Measurements from ENCODE around the gene LRRC75A.

The LRRC75A gene

DNA sequence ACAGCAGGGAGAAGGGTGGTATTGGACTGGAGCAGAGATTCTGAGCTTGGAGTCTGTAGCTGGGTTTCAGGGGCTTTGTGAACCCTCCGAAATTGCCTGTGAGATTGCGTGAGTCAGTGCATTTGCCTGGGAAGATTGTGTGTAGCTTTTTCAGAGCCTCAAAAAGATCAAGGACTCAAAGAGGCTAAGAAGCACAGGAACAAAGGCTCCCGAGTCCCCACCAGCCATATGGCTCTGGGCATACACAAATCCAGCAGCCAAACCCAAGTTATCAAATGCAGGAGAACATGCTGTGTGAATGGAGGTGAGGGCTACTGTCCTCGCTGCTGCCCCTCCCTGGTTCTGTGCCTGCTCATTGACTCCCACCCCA lies 3.0 kb downstream of the LRRC75A start:
- no peak for DNase-seq (ENCODE audit: extremely low read depth, low read depth)
- TF ChIP-seq, protein P1, sequence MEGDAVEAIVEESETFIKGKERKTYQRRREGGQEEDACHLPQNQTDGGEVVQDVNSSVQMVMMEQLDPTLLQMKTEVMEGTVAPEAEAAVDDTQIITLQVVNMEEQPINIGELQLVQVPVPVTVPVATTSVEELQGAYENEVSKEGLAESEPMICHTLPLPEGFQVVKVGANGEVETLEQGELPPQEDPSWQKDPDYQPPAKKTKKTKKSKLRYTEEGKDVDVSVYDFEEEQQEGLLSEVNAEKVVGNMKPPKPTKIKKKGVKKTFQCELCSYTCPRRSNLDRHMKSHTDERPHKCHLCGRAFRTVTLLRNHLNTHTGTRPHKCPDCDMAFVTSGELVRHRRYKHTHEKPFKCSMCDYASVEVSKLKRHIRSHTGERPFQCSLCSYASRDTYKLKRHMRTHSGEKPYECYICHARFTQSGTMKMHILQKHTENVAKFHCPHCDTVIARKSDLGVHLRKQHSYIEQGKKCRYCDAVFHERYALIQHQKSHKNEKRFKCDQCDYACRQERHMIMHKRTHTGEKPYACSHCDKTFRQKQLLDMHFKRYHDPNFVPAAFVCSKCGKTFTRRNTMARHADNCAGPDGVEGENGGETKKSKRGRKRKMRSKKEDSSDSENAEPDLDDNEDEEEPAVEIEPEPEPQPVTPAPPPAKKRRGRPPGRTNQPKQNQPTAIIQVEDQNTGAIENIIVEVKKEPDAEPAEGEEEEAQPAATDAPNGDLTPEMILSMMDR (IDR thresholded peaks at IDR 0.05; ENCODE audit: low read depth, low read length, missing control alignments): no peak
- no peak overlapping the region for H3K4me3 ChIP-seq (replicated peaks; ENCODE audit: low read depth, low read length)

DNA sequence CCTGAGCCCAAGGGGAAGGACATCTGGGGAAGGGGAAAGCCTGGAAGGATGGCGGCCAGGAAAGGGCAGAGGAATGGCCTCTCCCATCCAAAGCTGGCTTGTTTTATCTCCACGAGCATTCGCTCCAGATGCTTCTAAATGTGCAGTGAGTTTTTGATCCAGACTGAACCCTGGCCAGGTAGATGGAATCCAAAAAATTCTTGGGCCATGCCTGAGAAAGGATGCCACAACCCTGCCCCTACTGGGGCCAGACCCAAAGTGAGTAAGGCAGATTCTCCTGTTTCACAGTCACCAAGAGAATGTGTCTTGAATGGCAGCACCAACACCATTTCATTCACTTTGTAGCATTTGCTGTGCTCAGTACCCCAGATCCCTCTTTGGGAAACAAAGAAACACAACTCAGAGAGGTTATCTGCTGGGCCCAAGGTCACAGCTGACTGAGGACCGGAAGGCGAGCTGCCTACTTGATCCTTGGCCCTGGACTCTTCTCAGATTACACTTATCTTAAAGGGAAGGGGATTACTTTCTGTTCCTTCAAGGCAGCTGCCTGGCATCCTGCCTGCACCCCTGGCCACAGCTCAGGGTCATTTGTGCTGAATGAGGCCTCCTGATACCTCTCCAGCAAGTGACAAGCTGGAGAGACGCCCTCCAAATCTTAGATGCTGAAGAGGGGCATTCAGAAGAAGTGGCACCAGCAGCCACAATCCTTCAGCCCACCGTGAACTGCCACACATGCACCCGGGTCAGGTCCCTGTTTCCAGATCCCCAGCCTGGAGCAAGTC lies 3.6 kb downstream of the LRRC75A start:
- TF ChIP-seq, protein P1 (IDR thresholded peaks at IDR 0.05; ENCODE audit: low read depth, low read length, missing control alignments): no peak
- H3K4me3 ChIP-seq (replicated peaks; ENCODE audit: low read depth, low read length): no peak overlapping the region
- no peak for DNase-seq (ENCODE audit: extremely low read depth, low read depth)

DNA sequence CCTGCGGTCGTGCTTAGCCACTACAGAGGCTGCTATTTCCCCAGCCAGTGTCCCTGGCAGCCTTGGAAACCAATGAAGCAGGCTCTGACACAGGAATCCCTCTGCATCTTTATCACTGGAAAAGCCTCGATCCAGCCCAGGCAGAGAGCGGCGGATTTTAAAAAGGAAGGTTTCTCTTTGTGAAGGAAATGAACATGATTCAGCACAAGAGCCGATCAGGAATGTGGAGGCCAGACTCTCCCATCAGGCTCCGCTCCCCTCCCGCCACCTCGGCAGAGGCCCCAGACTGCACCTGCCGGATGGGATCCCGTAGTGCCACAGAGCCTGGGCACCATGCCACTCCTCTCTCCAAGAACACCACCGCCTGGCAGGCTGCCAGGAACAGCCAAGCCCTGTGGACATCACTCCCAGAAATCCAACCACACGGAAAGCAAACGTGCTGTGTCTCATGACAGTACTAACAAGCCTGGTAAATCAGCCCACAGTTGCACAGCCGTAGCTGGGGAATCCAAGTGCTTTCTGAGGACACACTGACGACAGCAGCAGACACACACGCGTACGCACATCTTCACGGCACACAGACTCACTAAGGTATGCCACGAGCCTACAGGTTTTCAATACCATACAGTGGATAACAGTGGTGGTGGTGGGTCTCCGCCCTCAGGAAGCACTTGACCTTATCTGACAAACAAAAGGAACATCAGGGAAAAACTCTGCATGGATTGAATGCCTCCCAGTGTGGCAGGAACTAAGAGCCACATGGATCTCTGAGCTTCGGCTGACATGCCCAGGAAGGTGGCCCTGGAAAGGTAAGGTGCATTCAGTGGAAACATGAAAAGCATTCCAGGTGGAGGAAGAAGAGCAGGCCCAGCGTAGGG lies 5.4 kb downstream of the LRRC75A start:
- DNase-seq (ENCODE audit: extremely low read depth, low read depth): peak; percentile 27
- TF ChIP-seq, protein P1 (IDR thresholded peaks at IDR 0.05; ENCODE audit: low read depth, low read length, missing control alignments): no peak
- no peak overlapping the region for H3K4me3 ChIP-seq (replicated peaks; ENCODE audit: low read depth, low read length)

DNA sequence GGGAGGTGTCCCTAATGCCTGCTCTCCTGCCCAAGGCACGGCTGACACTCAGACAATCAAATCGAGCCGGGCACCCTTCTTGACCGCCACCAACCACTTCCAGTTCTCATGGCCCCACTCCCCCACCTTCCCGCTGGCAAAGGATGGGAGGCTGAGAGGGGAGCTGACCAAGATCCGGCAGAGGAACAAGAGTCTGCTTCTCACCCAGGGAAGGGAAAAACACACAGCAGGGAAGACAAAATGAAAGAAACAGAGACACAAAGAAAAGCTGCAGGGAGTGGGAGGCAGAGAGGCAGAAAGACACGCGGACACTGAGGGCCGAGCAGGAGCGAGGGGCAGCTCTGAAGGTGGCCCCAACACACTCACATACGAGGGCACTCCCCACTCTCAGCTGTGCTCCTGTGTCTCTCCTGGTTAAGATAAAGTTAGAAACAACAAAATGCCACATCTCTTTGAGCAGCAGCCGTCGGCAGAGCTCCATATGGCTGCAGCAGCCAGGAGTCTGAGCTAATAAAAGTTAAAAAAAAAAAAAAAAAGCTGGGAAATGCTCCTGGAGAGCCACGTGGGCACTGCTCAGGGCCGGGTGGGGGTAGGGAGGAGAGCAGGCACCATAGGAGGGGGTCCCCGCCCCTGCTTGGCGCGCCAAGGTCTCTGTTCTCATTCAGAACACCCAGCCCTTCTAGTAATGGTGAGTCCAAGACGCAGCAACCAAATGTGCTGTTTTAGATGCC lies 7.4 kb downstream of the LRRC75A start:
- H3K4me3 ChIP-seq (replicated peaks; ENCODE audit: low read depth, low read length): no peak overlapping the region
- TF ChIP-seq, protein P1 (IDR thresholded peaks at IDR 0.05; ENCODE audit: low read depth, low read length, missing control alignments): no peak
- no peak for DNase-seq (ENCODE audit: extremely low read depth, low read depth)

DNA sequence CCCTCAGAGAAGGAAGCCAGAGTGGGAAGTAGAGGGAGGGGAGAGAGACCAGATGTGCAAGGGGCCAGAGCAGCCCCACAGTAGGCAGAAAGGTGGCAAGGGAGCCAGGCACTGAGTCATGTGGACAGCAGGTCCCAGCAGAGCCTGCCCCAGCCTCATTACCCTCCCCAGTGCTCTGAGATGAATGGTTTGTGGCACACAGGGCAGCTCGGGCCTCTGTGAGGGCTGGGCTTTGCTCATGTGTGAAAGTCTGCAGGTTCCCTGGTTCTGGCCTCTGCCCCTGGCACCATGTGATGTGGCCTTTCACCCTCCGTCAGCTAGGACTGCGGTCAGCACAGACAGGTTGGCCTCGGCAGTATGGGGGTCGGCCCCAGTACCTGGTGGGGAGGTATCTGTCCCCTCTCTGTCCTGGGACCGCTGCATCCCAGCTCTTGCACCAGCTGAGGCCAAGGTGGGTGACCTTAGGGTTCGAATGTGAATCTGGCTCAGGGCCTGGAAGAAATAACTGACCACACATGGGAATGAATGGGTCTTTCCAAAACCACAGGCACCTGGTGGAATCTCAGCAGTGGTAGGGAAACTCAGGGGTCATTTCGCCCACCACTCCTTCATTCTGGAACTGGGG lies 8.9 kb downstream of the LRRC75A start:
- DNase-seq (ENCODE audit: extremely low read depth, low read depth): no peak
- no peak overlapping the region for H3K4me3 ChIP-seq (replicated peaks; ENCODE audit: low read depth, low read length)
- TF ChIP-seq, protein P1 (IDR thresholded peaks at IDR 0.05; ENCODE audit: low read depth, low read length, missing control alignments): no peak

DNA sequence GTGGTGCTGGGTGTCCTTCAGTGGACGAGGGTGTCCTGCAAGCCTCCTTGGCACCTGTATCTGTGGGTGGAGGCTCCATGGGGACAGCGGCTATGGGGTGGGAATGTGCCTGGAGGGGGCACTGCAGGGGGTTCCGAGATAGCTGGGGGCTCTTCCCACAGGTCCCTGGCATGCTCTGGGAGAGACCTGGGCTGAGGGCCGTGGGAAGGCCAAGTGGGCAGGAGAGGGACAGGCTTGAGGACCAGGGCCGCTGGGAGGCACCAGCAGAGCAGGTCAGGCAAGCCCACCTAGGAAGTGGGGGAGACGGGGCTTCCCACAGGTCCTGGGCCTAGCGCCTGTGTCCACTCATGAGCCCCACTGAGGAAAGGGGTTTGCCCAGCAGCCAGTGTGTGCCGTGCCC lies 9.7 kb downstream of the LRRC75A start:
- TF ChIP-seq, protein P1 (IDR thresholded peaks at IDR 0.05; ENCODE audit: low read depth, low read length, missing control alignments): no peak
- no peak overlapping the region for H3K4me3 ChIP-seq (replicated peaks; ENCODE audit: low read depth, low read length)
- no peak for DNase-seq (ENCODE audit: extremely low read depth, low read depth)

Data from HFF-Myc (cell line).